ENCODE results near the gene USP6NL.

USP6NL gene

DNA sequence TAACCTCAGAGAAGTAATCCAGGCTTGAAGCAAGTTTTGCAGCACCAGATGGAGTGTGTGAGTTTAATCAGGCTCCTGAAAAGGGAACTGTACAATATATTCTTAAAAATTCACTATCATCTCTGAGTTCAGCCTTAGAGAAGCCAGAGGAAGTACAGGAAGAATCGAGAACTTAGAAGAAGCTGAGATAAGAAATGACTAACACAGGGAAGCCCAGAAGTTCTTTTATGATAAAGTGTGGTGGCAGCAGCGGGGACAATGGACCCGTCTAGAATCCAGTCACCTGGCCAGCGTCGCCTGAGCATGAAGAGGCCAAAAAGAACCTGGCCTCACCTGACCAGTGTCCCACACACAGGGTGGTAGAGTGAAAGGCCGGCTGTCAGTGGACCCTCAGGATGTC is 161.0 kb downstream of the USP6NL start:
- DNase-seq (ENCODE audit: low read depth) = no peak
- no peak overlapping the region for H3K4me3 ChIP-seq (ENCODE audit: low read depth, low read length)
- TF ChIP-seq, protein P1, sequence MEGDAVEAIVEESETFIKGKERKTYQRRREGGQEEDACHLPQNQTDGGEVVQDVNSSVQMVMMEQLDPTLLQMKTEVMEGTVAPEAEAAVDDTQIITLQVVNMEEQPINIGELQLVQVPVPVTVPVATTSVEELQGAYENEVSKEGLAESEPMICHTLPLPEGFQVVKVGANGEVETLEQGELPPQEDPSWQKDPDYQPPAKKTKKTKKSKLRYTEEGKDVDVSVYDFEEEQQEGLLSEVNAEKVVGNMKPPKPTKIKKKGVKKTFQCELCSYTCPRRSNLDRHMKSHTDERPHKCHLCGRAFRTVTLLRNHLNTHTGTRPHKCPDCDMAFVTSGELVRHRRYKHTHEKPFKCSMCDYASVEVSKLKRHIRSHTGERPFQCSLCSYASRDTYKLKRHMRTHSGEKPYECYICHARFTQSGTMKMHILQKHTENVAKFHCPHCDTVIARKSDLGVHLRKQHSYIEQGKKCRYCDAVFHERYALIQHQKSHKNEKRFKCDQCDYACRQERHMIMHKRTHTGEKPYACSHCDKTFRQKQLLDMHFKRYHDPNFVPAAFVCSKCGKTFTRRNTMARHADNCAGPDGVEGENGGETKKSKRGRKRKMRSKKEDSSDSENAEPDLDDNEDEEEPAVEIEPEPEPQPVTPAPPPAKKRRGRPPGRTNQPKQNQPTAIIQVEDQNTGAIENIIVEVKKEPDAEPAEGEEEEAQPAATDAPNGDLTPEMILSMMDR (IDR thresholded peaks at IDR 0.05; ENCODE audit: low read depth, low read length, missing control alignments) = no peak

DNA sequence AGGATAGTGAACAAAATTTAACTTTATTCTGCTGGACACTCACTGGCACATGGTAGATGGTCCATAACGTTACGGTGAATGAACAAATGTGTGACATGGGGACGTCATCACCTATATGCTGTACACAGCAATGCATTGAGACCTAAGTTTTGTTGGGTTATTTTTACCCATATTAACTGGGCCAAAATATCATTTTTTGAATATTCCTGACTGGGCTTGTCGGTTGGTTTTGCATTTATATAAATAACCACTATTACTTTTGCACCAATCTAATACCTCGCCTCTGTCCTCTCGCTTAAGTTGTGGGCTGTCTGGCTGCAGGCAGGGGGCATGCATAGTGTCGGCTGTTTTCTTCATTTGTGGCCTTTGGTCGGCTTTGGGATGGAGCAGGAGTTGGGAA is 161.7 kb downstream of the USP6NL start:
- TF ChIP-seq, protein P1 (IDR thresholded peaks at IDR 0.05; ENCODE audit: low read depth, low read length, missing control alignments) = no peak
- DNase-seq (ENCODE audit: low read depth) = no peak
- no peak overlapping the region for H3K4me3 ChIP-seq (ENCODE audit: low read depth, low read length)

GRCh38 chr10:11448545-11449244 is 162.8 kb downstream of the USP6NL start:
- peak; percentile 49 for DNase-seq (ENCODE audit: low read depth)
- H3K4me3 ChIP-seq (ENCODE audit: low read depth, low read length) = peak overlapping the region; percentile 36
- TF ChIP-seq, protein P1 (IDR thresholded peaks at IDR 0.05; ENCODE audit: low read depth, low read length, missing control alignments) = no peak

GRCh38 chr10:11448190-11448544 is 163.3 kb downstream of the USP6NL start:
- TF ChIP-seq, protein P1 (IDR thresholded peaks at IDR 0.05; ENCODE audit: low read depth, low read length, missing control alignments) = no peak
- no peak for DNase-seq (ENCODE audit: low read depth)
- H3K4me3 ChIP-seq (ENCODE audit: low read depth, low read length) = peak overlapping the region; percentile 36

- TF ChIP-seq, protein P1 (IDR thresholded peaks at IDR 0.05; ENCODE audit: low read depth, low read length, missing control alignments) = no peak
- DNase-seq (ENCODE audit: low read depth) = no peak
- no peak overlapping the region for H3K4me3 ChIP-seq (ENCODE audit: low read depth, low read length)
These were observed 163.9 kb downstream of the USP6NL start for GRCh38 chr10:11447586-11447985.

GRCh38 chr10:11446864-11447263 is 164.6 kb downstream of the USP6NL start:
- H3K4me3 ChIP-seq (ENCODE audit: low read depth, low read length) = no peak overlapping the region
- TF ChIP-seq, protein P1 (IDR thresholded peaks at IDR 0.05; ENCODE audit: low read depth, low read length, missing control alignments) = no peak
- no peak for DNase-seq (ENCODE audit: low read depth)

GRCh38 chr10:11446133-11446532 is 165.3 kb downstream of the USP6NL start:
- no peak overlapping the region for H3K4me3 ChIP-seq (ENCODE audit: low read depth, low read length)
- TF ChIP-seq, protein P1 (IDR thresholded peaks at IDR 0.05; ENCODE audit: low read depth, low read length, missing control alignments) = no peak
- DNase-seq (ENCODE audit: low read depth) = no peak
